OCI-M2 (cell line): ENCODE data around the gene C11orf42.
A peak's percentile ranks its signal among the peaks of the same experiment; 100 is the strongest.

Experiments used
- DNase-seq: peaks from one replicate; lab custom pipeline; 2025; ENCODE audit not compliant: unreplicated experiment; lab: John Stamatoyannopoulos, UW

The C11orf42 gene

DNA sequence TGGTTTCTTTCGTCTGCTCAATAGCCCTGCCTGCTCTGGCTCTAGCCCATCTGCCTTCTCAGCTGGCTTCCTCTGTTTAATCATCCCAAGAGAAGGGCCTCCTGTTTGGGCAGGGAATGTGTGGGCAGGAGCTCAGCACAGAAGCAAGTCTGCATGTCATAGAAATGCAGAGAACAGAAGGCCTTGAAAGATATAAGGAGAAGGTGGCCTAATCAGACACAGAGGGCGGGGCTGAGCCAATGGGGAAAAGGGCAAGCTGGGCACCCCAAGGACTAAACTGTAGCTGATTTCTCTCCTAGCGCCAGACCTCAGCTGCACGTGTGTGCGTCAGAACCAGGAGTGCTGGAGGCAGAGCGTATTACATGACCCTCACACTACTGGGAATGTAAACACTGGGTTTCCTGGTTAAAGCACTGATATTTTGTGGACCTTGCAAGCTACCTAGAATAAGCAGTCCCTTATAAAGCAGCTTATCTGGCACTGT, 46.7 kb downstream of the C11orf42 start:
- peak; percentile 75 for DNase-seq

DNA sequence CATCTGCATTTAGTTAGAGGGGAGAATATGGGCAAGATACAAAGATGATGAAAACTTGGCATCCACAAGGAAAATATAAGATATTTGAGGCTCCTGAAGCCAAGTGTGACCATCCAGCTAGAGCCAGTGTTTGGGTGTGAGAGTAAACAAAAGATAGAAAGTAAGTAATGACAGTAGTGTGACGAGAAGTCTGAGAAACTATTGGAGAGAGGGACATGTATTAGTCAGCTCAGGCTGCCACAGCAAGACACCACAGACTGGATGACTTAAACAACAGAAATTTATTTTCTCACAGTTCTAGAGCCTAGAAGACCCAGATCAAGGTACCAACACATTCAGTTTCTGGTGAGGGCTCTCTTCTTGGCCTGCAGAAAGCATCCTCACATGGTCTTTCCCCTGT, 47.8 kb downstream of the C11orf42 start:
- no peak for DNase-seq

- DNase-seq: no peak
Observed at GRCh38 chr11:6258141-6258540, 52.8 kb downstream of the C11orf42 start.

GRCh38 chr11:6258571-6259081, 53.3 kb downstream of the C11orf42 start:
- DNase-seq: no peak

DNA sequence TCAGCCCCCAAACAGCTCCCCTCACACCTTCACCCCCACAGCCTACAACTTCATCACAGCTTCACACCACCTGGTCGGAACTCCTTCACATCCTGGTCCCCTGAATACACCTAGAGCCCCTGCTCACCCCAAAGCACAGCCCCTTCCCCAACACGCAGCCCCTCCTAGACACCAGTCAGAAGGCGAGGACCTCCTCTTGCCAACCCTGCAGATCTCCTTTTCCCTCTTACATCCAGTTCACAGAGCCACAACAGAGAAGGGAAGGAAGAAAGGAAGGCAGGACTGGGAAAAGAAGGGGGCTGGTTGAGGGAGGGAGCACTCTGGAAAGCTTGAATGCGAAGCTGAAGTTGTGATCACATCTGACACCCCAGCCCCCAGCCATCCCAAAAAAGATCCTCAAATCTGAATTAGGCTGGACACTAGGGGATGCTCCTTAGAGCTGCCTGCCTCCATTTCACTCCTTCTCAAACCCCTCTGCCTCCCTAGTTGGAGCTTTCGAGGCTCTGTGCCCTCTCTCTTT, 54.9 kb downstream of the C11orf42 start:
- no peak for DNase-seq
